SK-N-MC (cell line): ENCODE data around the gene ROS1.

Experiments used
- EZH2 ChIP-seq: fragments of 200-600 bp; sonication (generic); IDR thresholded peaks from one replicate; pipeline ENCODE4 v1.6.1; 2017; ENCODE audit warnings: antibody characterized with exemption
- POLR2AphosphoS5 ChIP-seq: IDR thresholded peaks from 2 replicates; pipeline ENCODE4 v1.6.1; 2012; ENCODE audit warnings: mild to moderate bottlenecking, low read depth, low read length, borderline replicate concordance

- no peak for TF ChIP-seq EZH2
- no peak for TF ChIP-seq POLR2AphosphoS5
Measured at GRCh38 chr6:117456998-117457397, 31.3 kb upstream of the ROS1 start.
